Gastroesophageal sphincter (tissue), 3 donors: ENCODE measurements around the gene CADPS2.

Source experiments
- CTCF ChIP-seq, 4 experiments: fragments of 200-600 bp in 2 of 4; fragments of 450-650 bp in 2 of 4; sonication (generic) in 1 of 4; IDR thresholded peaks; one replicate each; pipeline ENCODE4 v1.5.1; 2017 to 2019; ENCODE audit warnings: antibody characterized with exemption in 4 of 4, mild to moderate bottlenecking in 2 of 4, moderate library complexity in 2 of 4
- EP300 ChIP-seq: sonication (generic); formaldehyde crosslinking; IDR thresholded peaks from one replicate; pipeline ENCODE4 v1.6.1; 2017; ENCODE audit warnings: antibody characterized with exemption, mild to moderate bottlenecking
- POLR2A ChIP-seq, 2 donors: fragments of 450-650 bp; IDR thresholded peaks; one replicate each; pipeline ENCODE4 v1.6.1; 2017; ENCODE audit warnings: antibody characterized with exemption in 2 of 2, mild to moderate bottlenecking in 2 of 2, moderate library complexity in 1 of 2
- POLR2AphosphoS5 ChIP-seq: sonication (generic); formaldehyde crosslinking; IDR thresholded peaks from one replicate; pipeline ENCODE4 v1.6.1; 2017; ENCODE audit warnings: antibody characterized with exemption

GRCh38 chr7:122584676-122585251 is 301.5 kb downstream of the CADPS2 start:
- TF ChIP-seq CTCF (IDR thresholded peaks at IDR 0.05) (no peak), POLR2AphosphoS5 (no peak), POLR2A (IDR thresholded peaks at IDR 0.05) (no peak), EP300 (no peak)
